ENCODE data around the gene CFDP1. TPM values are rescaled to one million over a fixed set of nuclear protein-coding genes. Genes with fewer than 3 reads are reported as not detected.
A peak's percentile ranks its signal among the peaks of the same experiment; 100 is the strongest.
"Not testable (repeated sequence)": the region's sequence is repeated elsewhere in the genome, so short reads cannot be mapped to it uniquely, and the experiment has no call there.

Gene CFDP1
- total and polyA plus RNA-seq, 2 experiments from 2014 or later, result 103 to 114 TPM

DNA sequence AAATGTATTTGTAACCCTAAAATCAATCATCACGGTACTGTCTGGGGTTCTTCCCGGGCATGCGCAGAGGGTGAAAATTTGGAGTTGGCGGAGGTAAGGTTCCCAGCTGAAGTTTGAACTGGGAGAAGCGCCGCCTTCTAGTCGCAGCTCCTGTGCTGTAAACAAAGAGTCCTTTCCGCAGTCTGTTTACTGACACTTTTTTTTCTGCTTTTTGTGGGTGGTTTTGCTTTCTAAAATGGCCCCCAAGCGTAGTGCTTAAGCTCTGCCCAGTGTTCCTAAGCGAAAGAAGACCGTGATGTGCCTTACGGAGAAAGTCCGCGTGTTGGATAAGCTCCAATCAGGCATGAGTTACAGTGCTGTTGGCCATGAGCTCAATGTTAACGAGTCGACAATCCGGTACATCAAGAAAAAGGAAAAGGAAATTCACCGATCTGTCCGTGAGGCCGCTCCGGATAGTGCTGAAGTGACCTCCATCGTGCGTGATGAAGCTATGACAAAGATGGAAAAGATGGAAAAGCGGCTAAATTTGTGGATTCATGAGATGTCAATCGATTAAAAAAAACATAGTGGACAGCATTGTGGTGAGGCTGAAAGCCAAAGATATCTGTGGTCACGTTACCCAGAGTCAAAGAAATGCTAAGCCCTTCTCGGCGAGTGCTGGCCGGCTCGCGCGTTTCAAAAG lies 570 bp upstream of the CFDP1 start:
- Histone ChIP-seq H3K27me3 (no peaks in the 10 kb centered on the region), H3K4me3 (peak overlapping the region; percentile 51), H3K27ac (peak overlapping the region; percentile 86), H3K9me3 (ENCODE audit: low read depth) (no peaks in the 10 kb centered on the region), H3K4me1 (ENCODE audit: low read depth) (no peaks in the 10 kb centered on the region), H3K36me3 (no peaks in the 10 kb centered on the region)
- peak; percentile 72 to 97 for DNase-seq (ENCODE audit: low read depth in 1 of 2, low spot score in 1 of 2)
- TF ChIP-seq, protein P1, sequence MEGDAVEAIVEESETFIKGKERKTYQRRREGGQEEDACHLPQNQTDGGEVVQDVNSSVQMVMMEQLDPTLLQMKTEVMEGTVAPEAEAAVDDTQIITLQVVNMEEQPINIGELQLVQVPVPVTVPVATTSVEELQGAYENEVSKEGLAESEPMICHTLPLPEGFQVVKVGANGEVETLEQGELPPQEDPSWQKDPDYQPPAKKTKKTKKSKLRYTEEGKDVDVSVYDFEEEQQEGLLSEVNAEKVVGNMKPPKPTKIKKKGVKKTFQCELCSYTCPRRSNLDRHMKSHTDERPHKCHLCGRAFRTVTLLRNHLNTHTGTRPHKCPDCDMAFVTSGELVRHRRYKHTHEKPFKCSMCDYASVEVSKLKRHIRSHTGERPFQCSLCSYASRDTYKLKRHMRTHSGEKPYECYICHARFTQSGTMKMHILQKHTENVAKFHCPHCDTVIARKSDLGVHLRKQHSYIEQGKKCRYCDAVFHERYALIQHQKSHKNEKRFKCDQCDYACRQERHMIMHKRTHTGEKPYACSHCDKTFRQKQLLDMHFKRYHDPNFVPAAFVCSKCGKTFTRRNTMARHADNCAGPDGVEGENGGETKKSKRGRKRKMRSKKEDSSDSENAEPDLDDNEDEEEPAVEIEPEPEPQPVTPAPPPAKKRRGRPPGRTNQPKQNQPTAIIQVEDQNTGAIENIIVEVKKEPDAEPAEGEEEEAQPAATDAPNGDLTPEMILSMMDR (IDR thresholded peaks at IDR 0.05; ENCODE audit: low read depth, low read length), result no peak

DNA sequence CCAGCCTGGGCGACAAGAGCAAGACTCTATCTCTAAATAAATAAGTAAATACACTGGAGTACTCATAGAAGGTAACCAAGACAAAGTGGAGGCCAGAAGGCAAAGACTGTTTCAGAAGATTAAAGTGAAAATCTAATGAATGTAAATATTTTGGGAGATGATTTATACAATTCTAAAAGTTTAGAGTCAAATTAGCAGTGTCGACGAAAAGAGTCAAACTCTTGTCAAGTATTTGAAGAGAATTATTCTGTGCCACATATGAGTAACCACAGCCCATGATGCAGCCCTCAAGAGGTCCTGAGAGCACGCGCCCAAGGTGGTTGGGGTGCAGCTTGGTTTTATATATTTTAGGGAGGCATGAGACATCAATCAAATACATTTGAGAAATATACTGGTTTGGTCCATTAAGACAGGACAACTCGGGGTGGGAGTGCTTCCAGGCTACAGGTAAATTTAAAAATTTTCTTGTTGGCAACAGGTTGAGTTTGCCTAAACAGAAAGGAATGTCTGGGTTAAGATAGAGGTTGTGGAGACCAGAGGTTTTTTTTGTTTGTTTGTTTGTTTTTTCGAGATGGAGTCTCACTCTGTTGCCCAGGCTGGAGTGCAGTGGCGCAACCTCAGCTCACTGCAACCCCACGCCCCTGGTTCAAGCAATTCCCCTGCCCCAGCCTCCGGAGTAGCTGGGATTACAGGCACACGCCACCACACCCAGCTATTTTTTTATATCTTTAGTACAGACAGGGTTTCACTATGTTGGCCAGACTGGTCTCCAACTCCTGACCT lies 3.5 kb downstream of the CFDP1 start:
- no peak for DNase-seq (ENCODE audit: low read depth in 1 of 2, low spot score in 1 of 2)
- H3K27me3 ChIP-seq, result no peaks in the 10 kb centered on the region
- H3K27ac ChIP-seq, result no peak overlapping the region
- no peak overlapping the region for H3K4me3 ChIP-seq
- TF ChIP-seq, protein P1 (IDR thresholded peaks at IDR 0.05; ENCODE audit: low read depth, low read length), result no peak
- no peaks in the 10 kb centered on the region for H3K4me1 ChIP-seq (ENCODE audit: low read depth)
- no peaks in the 10 kb centered on the region for H3K36me3 ChIP-seq
- H3K9me3 ChIP-seq (ENCODE audit: low read depth), result no peaks in the 10 kb centered on the region

DNA sequence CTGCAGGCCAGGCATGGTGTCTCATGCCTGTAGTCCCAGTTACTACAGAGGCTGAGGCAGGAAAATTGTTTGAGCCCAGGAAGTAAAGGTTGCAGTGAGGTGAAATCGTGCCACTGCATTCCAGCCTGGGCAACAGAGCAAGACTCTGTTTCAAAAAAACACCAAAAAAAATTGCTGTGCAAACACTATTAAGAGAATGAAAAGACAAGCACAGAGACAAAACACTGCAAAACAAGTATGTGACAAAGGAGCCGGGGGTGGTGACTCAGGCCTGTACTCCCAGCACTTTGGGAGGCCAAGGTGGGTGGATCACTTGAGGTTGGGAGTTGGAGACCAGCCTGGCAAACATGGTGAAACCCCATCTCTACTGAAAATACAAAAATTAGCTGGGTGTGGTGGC lies 6.8 kb downstream of the CFDP1 start:
- not testable (repeated sequence) for H3K36me3 ChIP-seq; H3K27ac ChIP-seq; H3K9me3 ChIP-seq (ENCODE audit: low read depth); H3K4me3 ChIP-seq; H3K4me1 ChIP-seq (ENCODE audit: low read depth); H3K27me3 ChIP-seq
- DNase-seq (ENCODE audit: low read depth in 1 of 2, low spot score in 1 of 2), result peak in 1 of 2 donors; percentile 12

DNA sequence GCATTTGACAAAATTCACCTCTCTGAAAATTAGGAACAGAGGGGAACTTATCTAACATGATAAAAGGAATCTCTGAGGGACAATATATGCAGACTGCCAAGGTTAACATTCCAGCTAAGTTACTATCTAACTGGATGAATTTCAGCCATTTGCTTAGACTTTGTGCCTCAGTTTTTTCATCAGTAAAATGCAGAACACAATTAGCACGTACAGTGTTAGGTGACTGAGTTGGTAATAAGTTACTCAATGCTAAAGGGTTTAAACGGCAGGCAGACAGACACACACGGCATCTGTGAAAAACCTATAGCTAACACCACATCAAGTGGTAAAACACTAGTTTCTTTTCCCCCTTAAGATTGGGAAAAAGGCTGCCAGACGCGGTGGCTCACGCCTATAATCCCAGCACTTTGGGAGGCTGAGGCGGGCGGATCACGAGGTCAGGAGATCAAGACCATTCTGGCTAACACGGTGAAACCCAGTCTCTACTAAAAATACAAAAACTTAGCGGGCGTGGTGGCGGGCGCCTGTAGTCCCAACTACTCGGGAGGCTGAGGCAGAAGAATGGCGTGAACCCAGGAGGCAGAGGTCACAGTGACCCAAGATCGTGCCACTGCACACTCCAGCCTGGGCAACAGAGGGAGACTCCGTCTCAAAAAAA lies 9.1 kb downstream of the CFDP1 start:
- peak overlapping the region; percentile 43 for H3K27ac ChIP-seq
- not testable (repeated sequence) for H3K36me3 ChIP-seq; H3K4me3 ChIP-seq; H3K27me3 ChIP-seq; H3K9me3 ChIP-seq (ENCODE audit: low read depth); H3K4me1 ChIP-seq (ENCODE audit: low read depth)
- DNase-seq (ENCODE audit: low read depth in 1 of 2, low spot score in 1 of 2), result peak in 1 of 2 donors; percentile 6

DNA sequence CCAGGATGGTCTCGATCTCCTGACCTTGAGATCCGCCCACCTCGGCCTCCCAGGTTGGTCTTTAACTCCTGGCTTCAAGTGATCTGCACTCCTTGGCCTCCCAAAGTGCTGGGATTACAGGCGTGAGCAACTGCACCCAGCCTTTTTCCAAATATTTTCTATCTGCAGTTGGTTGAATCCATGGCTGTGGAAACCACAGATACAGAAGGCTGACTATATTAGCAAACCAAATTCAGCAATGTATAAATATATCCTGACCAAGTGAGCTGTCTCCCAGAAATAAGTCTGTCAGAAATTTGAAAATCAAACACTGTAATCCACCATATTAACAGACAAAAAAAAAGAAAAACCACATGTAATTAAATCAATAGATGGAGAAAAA lies 9.6 kb downstream of the CFDP1 start:
- Histone ChIP-seq H3K36me3 (no peaks in the 10 kb centered on the region), H3K4me3 (no peak overlapping the region), H3K27me3 (no peaks in the 10 kb centered on the region), H3K27ac (peak overlapping the region; percentile 43), H3K4me1 (ENCODE audit: low read depth) (peaks cover 5% of the 10 kb centered on the region), H3K9me3 (ENCODE audit: low read depth) (no peaks in the 10 kb centered on the region)
- no peak for DNase-seq (ENCODE audit: low read depth in 1 of 2, low spot score in 1 of 2)
- TF ChIP-seq, protein P1 (IDR thresholded peaks at IDR 0.05; ENCODE audit: low read depth, low read length), result no peak

DNA sequence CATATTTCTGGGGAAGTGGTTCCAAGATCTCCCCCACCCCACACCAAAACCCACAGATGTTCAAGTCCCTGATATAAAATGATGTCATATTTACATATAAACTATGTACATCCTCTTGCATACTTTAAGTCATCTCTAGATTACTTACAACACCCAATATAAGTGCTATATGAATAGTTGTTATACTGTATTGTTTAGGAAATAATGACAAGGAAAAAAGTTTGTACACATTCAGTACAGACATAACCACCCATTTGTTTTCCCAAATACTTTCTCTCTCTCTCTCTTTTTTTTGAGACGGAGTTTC lies 11.5 kb downstream of the CFDP1 start:
- no peaks in the 10 kb centered on the region for H3K27me3 ChIP-seq
- DNase-seq (ENCODE audit: low read depth in 1 of 2, low spot score in 1 of 2), result no peak
- H3K36me3 ChIP-seq, result no peaks in the 10 kb centered on the region
- no peak overlapping the region for H3K4me3 ChIP-seq
- H3K4me1 ChIP-seq (ENCODE audit: low read depth), result peaks cover 9% of the 10 kb centered on the region
- H3K9me3 ChIP-seq (ENCODE audit: low read depth), result no peaks in the 10 kb centered on the region
- TF ChIP-seq, protein P1 (IDR thresholded peaks at IDR 0.05; ENCODE audit: low read depth, low read length), result no peak
- H3K27ac ChIP-seq, result peak overlapping the region; percentile 61

Measured in cardiac muscle cell (in vitro differentiated cells and primary cell).